Colonic mucosa (tissue), 4 donors: ENCODE data around the gene KLF14. TPM values are rescaled to one million over a fixed set of nuclear protein-coding genes. Genes with fewer than 3 reads are reported as not detected.
"Not testable (repeated sequence)": the region's sequence is repeated elsewhere in the genome, so short reads cannot be mapped to it uniquely, and the experiment has no call there.

Experiments used
- DNase-seq: peaks from one replicate; pipeline ENCODE4 v3.0.0-alpha.2; 2020
- H3K27ac ChIP-seq: fragments of 200-600 bp; one replicate; pipeline ENCODE4 v1.8.0; 2021
- H3K27me3 ChIP-seq: fragments of 200-600 bp; one replicate; pipeline ENCODE4 v1.8.0; 2021
- H3K36me3 ChIP-seq: fragments of 200-600 bp; one replicate; pipeline ENCODE4 v1.8.0; 2021
- H3K4me1 ChIP-seq: fragments of 200-600 bp; one replicate; pipeline ENCODE4 v1.8.0; 2021; ENCODE audit warnings: mild to moderate bottlenecking
- H3K4me3 ChIP-seq: fragments of 200-600 bp; one replicate; pipeline ENCODE4 v1.8.0; 2021
- H3K9ac ChIP-seq, 2 donors: one replicate each; pipeline ENCODE4 v1.7.0; 2013; ENCODE audit warnings: control low read depth in 2 of 2, low read depth in 2 of 2, low read length in 2 of 2
- H3K9me3 ChIP-seq: fragments of 200-600 bp; one replicate; pipeline ENCODE4 v1.8.0; 2021
- CTCF ChIP-seq: fragments of 200-600 bp; IDR thresholded peaks from one replicate; pipeline ENCODE4 v1.8.0; 2022; ENCODE audit warnings: antibody characterized with exemption, mild to moderate bottlenecking
- intact Hi-C: fragments of 100-400 bp; cut with DNase I; formaldehyde crosslinking; loops from one replicate; pipeline ENCODE4 v1.14.1; 2022
- total RNA-seq, 2 donors: library from RNA; stranded (reverse); fragmentation: NEBNext Ultra II Directional in 1 of 2; extraction: Animal tissue kit (Norgen Biotek cat#: 25700) in 1 of 2; gene quantifications; one replicate each; pipeline ENCODE4 v1.2.1, GENCODE V29; 2021
- donor health status: healthy.
- donor health status: DM: no; HTN: no; CAD: no.
- donor health status: DM: no; HTN: no; CAD: no.

KLF14 gene
- total RNA-seq = not detected

DNA sequence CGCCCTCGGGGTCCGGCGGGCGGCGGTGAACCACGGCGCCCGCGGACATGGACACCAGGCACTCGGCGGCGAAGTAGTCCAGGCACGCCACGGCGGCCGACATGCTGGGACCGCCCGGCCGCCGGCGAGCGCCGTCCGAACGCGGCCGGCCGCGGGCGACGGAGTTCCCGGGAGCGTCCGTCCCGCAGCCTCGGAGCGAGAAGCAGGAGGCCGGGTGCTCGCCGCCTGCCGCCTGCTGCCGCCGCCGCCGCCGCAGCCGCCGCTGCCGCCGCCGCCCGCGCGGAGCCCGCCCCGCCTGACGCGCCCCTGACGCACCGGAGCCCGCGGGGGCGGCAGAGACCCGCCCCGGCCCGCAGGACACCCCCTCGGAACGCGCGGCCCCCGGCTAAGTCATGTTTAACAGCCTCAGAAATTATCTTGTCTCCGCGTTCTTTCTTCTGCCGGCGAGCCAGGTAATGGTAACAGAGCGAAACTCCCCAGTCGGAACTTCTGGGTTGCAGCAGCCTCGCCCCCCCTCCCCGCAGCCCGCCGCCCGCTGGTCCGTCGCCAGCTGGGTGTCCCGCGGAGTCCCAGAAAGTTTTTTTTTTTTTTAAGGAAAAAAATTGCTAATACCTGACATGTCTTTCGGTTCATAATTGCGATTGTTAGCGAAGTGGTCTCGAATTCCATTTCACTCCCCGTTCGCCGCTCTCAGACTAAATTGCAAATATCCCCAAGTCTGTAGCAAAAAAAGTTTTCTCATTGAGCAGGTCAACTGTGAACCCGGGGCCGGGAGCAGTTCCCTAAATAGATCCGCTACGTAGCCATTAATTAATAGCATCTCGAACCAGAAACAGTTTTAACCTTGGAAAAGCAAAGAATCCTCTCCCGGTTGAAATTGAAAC lies at the start of gene KLF14:
Gene KLF14 (minus strand): TSS at position 277 of the 884 bp plus-strand sequence. CDS start 174 bp downstream, at position 103.
- H3K4me3 ChIP-seq = peak within 1 kb of the TSS; percentile 31
- intact Hi-C loops = no loop called here
- no peak within 1 kb of the TSS for H3K9ac ChIP-seq
- no peaks in the 10 kb centered on the region for H3K36me3 ChIP-seq
- no peaks in the 10 kb centered on the region for H3K4me1 ChIP-seq
- H3K27ac ChIP-seq = no peak within 1 kb of the TSS
- H3K9me3 ChIP-seq = no peaks in the 10 kb centered on the region
- H3K27me3 ChIP-seq = peaks cover 46% of the 10 kb centered on the region
- no peak for TF ChIP-seq CTCF
- peak; percentile 20 for DNase-seq

DNA sequence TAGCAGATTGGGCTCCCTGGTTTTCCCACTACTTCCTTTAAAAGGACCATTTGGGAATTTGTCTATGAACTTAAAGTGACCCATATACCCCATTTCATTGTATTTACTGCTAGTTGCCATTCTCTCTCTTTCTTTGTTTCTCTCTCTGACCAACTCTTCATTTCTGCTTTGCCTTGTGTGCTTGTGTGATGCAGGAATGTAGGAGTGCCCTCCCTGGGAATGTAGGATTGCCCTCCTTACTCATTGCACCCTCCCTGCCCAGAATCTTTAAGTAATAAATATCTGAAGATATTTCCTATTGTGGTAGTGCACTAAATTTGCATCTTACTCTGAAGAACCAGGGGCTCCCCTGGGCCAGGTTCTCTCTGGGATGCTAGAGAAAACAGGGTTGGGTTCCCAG lies 47.3 kb upstream of the KLF14 start:
- Histone ChIP-seq H3K27ac (no peak overlapping the region), H3K9me3 (no peaks in the 10 kb centered on the region), H3K9ac (no peak overlapping the region), H3K27me3 (no peaks in the 10 kb centered on the region), H3K4me1 (no peaks in the 10 kb centered on the region), H3K4me3 (no peak overlapping the region), H3K36me3 (no peaks in the 10 kb centered on the region)
- TF ChIP-seq CTCF = no peak
- intact Hi-C loops = no loop called here
- no peak for DNase-seq

GRCh38 chr7:130777426-130777825 lies 43.4 kb upstream of the KLF14 start:
- TF ChIP-seq CTCF = no peak
- Histone ChIP-seq H3K4me1 (no peaks in the 10 kb centered on the region), H3K9ac (no peak overlapping the region), H3K9me3 (no peaks in the 10 kb centered on the region), H3K27ac (no peak overlapping the region), H3K27me3 (no peaks in the 10 kb centered on the region), H3K36me3 (no peaks in the 10 kb centered on the region), H3K4me3 (no peak overlapping the region)
- DNase-seq = no peak
- intact Hi-C loops = no loop called here

DNA sequence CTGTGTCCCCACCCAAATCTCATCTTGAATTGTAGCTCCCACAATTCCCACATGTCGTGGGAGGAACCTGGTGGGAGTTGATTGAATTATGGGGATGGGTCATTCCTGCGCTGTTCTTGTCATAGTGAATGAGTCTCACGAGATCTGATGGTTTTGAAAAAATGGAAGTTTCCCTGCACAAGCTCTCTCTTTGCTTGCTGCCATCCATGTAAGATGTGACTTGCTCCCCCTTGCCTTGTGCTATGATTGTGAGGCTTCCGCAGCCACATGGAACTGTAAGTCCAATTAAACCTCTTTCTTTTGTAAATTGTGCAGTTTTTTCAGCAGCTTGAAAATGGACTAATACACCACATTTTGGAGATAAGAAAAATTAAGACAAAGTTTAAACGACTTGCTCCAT lies 38.4 kb upstream of the KLF14 start:
- intact Hi-C loops, DNase-seq, H3K4me1 ChIP-seq, H3K27me3 ChIP-seq, H3K9ac ChIP-seq, H3K36me3 ChIP-seq, H3K4me3 ChIP-seq, H3K9me3 ChIP-seq, H3K27ac ChIP-seq: not testable (repeated sequence)

DNA sequence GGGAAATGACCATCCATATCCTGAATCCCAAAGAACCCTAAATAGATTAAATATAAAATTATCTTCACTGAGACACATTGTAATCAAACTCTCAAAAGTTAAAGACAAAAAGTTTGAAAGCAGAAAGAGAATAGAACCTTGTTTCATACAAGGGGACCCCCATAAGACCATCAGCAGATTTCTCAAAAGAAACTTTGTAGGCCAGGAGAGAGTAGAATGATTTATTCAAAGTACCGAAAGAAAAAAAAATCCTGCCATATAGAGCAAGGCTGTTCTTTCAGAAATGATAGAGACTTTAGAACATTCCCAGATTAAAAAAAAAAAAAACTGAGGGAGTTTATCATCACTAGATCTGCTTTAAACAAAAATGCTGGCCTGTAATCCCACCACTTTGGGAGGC lies 34.8 kb upstream of the KLF14 start:
- H3K36me3 ChIP-seq = no peaks in the 10 kb centered on the region
- H3K27ac ChIP-seq = no peak overlapping the region
- intact Hi-C loops = no loop called here
- no peaks in the 10 kb centered on the region for H3K9me3 ChIP-seq
- H3K4me3 ChIP-seq = no peak overlapping the region
- no peaks in the 10 kb centered on the region for H3K27me3 ChIP-seq
- no peaks in the 10 kb centered on the region for H3K4me1 ChIP-seq
- H3K9ac ChIP-seq = no peak overlapping the region
- no peak for TF ChIP-seq CTCF
- DNase-seq = no peak

DNA sequence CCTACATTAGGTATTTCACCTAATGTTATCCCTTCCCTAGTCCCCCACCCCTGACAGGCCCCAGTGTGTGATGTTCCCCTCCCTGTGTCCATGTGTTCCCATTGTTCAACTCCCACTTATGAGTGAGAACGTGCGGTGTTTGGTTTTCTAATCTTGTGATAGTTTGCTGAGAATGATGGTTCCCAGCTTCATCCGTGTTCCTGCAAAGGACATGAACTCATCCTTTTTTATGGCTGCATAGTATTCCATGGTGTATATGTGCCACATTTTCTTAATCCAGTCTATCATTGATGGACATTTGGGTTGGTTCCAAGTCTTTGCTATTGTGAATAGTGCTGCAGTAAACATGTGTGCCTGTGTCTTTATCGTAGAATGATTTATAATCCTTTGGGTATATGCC lies 30.6 kb upstream of the KLF14 start:
- H3K9ac ChIP-seq, H3K36me3 ChIP-seq, H3K4me1 ChIP-seq, H3K4me3 ChIP-seq, H3K27ac ChIP-seq, intact Hi-C loops, H3K27me3 ChIP-seq, H3K9me3 ChIP-seq, DNase-seq: not testable (repeated sequence)
